HT-29 (cell line): ENCODE results near the gene EFCAB6. TPM values are rescaled to one million over a fixed set of nuclear protein-coding genes. Genes with fewer than 3 reads are reported as not detected.

ENCODE experiments used
- DNase-seq: peaks from one replicate; pipeline ENCODE4 v3.0.0-alpha.2; 2015; ENCODE audit warnings: low spot score
- total RNA-seq: library from RNA; depleted of rRNA; stranded (reverse); fragments of >200 nt; shearing (Covaris generic); gene quantifications from 2 replicates; pipeline ENCODE4 v1.2.3, GENCODE V29; 2014

The EFCAB6 gene
- total RNA-seq, 1 experiment from 2014 or later, result 0.08 TPM

- DNase-seq, result no peak
These were observed 62.6 kb downstream of the EFCAB6 start for GRCh38 chr22:43749473-43749872.

DNA sequence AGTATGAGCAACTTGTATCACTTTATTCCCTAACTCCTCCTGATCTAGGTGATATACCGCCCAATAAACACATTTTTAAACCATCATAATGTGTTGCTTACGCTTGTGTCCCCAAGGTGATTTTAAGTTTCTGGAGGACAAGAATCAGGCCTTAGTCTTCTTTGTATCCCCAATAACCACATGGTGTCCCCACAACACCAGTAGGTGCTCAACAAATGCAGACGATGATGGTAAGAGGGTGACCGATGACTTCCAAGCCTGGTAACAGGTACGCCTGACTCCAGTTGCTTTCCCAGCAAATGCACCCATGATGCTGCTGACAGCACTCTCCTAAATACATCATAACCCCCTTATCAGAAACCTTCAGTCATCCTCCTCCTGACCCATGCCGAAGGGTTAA lies 64.2 kb downstream of the EFCAB6 start:
- DNase-seq, result no peak

DNA sequence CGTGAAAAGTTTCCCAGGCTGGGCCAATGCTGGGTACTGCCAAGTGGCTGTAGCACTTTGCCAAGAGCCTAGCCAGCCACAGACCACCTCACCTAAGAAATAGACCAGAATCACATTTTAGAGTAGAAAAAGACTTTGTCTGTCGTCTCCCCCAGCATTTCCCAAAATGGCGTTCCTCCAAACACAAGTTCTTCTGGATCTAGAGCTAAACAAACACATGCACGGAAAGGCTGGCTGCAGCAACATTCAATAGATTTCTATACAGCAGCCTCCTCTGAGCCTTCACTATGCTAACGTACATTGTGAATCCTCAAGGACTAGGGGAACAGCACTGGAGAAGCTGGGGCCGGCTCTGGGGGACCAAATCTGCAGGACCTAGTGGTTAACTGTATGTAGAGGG lies 65.0 kb downstream of the EFCAB6 start:
- no peak for DNase-seq

- DNase-seq, result no peak
These were observed 66.2 kb downstream of the EFCAB6 start for GRCh38 chr22:43745783-43746356.

DNA sequence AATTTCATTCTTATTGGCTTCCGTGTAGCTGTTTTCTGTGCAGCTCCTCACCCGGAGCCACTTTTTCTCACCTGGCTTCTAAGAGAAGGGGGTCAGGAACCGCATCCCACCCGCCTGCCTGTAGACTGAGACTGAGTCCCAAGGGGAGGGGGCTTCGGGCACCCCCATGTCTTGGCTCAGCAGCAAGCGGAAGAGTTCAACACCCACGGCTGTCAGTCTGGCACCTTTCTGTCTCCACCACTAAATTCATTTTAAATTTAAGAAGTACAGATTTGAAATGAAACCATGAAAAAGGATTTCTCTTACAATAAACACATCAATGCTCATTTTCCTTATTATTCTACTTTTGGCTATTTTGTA lies 66.7 kb downstream of the EFCAB6 start:
- DNase-seq, result no peak

GRCh38 chr22:43744700-43745410 lies 67.2 kb downstream of the EFCAB6 start:
- no peak for DNase-seq

GRCh38 chr22:43743929-43744643 lies 68.0 kb downstream of the EFCAB6 start:
- no peak for DNase-seq

DNA sequence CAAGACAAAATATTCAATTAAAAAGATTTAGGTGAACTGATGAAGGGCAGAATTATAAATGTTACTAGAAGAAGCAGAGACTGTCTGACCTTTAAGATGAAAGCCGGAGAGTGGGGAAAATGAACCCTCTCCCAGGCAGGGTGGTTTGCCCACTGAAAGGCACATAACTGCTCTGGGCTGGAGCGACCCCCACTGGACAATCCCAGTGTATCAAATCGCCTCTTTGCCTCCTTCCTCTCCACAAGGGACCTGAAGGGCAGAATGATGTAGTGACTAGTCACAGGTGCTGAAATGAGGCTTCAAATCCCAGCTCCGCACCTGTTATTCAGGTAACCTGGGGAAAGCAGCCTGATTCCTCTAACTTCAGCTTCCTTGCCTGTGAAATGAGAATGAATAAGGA lies 69.0 kb downstream of the EFCAB6 start:
- no peak for DNase-seq

DNA sequence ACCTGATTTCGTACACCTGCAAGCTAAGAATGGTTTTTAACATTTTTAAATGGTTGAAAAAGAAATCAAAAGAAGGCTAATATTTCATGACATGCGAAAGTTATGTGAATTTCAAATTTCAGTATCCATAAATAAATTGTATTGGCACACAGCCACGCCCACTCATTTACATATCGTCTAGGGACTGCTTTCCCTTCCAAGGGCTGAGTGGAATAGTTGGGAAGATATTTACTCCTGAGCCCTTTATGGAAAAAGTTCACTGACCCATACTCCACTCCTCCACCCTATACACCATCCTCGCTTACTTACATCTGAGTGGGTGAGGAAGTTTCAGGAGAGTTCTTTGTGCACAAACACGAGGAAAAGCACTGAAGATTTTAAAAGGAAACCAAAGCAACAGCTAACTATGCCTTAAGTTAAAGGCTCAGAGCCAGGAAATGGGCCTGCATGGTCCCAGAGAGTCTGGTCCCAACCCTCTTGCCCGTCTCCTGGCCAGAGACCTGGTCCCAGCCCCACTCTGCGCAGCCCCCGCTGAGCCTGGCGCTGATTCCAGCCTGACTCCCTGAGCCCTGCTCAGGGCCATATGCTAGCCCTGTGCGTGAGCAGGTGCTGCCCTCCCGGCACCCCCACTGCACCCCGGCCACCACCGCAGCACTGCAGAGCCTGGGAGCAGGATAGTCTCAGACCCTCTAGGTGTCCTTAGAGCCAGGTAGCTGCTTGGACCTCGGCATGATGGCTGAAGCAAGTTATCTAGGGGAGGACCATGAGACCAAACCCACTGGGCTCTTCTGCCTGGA lies 69.8 kb downstream of the EFCAB6 start:
- DNase-seq, result no peak

GRCh38 chr22:43740587-43741270 lies 71.4 kb downstream of the EFCAB6 start:
- no peak for DNase-seq

- DNase-seq, result no peak
These were observed 72.2 kb downstream of the EFCAB6 start for GRCh38 chr22:43739851-43740379.

GRCh38 chr22:43737150-43737828 lies 74.8 kb downstream of the EFCAB6 start:
- no peak for DNase-seq

- DNase-seq, result no peak
These were observed 75.5 kb downstream of the EFCAB6 start for GRCh38 chr22:43736651-43737050.

DNA sequence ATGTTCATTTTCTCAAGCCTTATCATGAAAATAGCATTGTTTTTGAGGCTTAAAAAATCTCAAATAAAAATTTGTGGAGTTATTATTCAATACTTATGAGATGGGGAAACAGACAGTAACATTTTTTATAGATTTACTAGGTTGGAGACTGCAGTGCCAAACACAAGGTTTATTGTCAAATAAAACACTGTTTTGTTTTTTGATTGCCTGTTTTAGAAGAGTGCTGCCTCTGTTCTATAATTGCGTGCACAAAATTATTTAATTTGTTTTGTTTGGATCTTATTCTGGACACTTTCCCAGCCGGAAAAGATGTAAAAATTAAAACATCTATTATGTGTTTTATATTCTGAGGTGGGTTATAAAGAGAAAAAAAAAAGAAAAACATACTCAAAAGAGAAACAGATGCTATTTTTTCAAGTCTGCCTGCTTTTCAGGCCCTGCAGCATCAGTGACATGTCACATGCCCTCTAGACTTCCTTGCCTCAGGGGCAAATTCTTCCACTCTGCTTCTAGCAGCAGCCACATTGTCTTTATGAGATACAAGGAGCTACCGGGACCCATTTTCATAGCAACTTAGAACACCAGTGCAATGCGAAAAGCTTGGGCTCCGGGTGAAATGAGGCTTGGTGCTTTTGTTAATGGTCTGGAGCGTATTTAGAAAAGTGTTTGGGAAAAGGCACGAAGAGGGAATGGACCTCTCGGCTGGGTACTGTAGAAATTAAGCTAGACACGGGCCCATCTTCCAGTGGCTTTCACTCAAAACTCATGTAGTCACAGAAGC lies 77.5 kb downstream of the EFCAB6 start:
- no peak for DNase-seq

GRCh38 chr22:43733138-43733537 lies 79.0 kb downstream of the EFCAB6 start:
- DNase-seq, result no peak

DNA sequence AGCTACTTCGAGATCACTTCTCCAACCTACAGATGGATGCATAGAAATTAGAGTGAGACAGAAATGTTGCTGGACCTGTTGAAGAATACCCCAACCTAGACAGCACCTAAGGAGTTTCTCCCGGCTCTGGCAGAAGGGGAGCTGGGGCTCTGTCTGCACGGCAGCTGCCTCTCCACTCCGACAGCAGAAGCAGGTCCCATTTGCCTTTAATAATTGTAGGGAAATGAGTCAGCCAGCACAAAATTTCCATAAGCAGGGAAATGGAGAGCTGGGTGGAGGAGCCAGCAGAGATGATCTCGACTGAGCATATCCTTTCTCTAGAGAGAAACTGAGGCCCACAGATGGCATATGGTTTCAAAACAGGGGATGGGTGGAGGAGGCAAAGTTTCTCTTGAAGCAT lies 80.1 kb downstream of the EFCAB6 start:
- DNase-seq, result no peak

DNA sequence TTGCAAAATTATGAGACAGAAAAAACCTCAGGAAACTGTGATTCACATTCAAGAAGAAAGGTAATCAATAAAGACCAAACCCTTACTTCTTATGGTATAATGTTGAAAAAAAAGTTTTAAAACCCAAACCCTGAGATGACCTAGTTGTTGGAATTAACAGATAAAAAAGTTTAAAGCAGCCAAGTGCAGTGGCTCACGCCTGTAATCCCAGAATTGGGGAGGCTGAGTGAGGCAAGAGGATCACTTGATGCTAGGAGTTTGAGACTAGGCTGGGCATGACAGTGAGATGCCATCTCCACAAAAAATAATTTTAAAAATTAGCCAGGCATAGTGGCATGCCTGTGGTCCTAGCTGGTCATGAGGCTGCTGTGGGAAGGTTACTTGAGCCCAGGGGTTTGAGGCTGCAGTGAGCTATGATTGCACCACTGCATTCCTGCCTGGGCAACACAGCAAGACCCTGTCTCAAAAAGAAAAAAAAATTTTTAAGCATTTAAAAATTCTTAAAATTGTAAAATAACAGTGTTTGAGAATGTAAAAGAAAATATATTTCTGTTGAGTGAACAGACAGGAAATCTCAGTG lies 85.1 kb downstream of the EFCAB6 start:
- DNase-seq, result no peak

GRCh38 chr22:43726322-43726721 lies 85.8 kb downstream of the EFCAB6 start:
- no peak for DNase-seq

- no peak for DNase-seq
These were observed 88.3 kb downstream of the EFCAB6 start for GRCh38 chr22:43723816-43724215.

DNA sequence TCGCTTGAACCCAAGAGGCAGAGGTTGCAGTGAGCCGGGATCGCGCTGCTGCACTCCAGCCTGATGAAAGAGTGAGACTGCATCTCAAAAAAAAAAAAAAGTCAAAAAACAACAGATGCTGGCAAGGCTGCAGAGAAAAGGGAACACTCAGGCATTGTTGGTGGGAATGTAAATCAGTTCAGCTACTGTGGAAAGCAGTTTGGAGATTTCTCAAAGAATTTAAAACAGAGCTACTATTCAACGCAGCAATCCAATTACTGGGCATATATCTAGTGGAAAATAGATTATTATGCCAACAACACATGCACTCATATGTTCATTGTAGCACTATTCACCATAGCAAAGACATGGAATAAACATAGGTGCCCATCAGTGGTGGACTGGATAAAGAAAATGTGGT lies 89.7 kb downstream of the EFCAB6 start:
- no peak for DNase-seq
